HL-60 (cell line): ENCODE results near the gene KIF26B.

Experiments
- REST ChIP-seq: IDR thresholded peaks from 2 replicates; pipeline ENCODE4 v1.6.1; 2012; ENCODE audit warnings: low read depth; ENCODE audit not compliant: insufficient replicate concordance
- TF ChIP-seq, protein P1 (sequence below): IDR thresholded peaks from one replicate; pipeline ENCODE4 v1.5.1; 2011; ENCODE audit warnings: low read length, control low read depth, inconsistent platforms; ENCODE audit not compliant: insufficient read depth

- TF ChIP-seq, protein P1, sequence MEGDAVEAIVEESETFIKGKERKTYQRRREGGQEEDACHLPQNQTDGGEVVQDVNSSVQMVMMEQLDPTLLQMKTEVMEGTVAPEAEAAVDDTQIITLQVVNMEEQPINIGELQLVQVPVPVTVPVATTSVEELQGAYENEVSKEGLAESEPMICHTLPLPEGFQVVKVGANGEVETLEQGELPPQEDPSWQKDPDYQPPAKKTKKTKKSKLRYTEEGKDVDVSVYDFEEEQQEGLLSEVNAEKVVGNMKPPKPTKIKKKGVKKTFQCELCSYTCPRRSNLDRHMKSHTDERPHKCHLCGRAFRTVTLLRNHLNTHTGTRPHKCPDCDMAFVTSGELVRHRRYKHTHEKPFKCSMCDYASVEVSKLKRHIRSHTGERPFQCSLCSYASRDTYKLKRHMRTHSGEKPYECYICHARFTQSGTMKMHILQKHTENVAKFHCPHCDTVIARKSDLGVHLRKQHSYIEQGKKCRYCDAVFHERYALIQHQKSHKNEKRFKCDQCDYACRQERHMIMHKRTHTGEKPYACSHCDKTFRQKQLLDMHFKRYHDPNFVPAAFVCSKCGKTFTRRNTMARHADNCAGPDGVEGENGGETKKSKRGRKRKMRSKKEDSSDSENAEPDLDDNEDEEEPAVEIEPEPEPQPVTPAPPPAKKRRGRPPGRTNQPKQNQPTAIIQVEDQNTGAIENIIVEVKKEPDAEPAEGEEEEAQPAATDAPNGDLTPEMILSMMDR, result no peak
- TF ChIP-seq REST, result no peak
Observed at GRCh38 chr1:245258271-245258920, 103.6 kb downstream of the KIF26B start.
